NCI-H187 (cell line): ENCODE measurements around the gene TBXA2R.
"Not testable (repeated sequence)": the region's sequence is repeated elsewhere in the genome, so short reads cannot be mapped to it uniquely, and the experiment has no call there.

Experiments used
- DNase-seq, 2 experiments: peaks; one replicate each; lab custom pipeline; 2025; lab: John Stamatoyannopoulos, UW

Gene TBXA2R

GRCh38 chr19:3639479-3639878 lies 32.8 kb upstream of the TBXA2R start:
- no peak for DNase-seq

GRCh38 chr19:3638208-3639193 lies 31.8 kb upstream of the TBXA2R start:
- DNase-seq = no peak

- DNase-seq = no peak
Measured at GRCh38 chr19:3637621-3638020, 30.9 kb upstream of the TBXA2R start.

- DNase-seq = no peak
Measured at GRCh38 chr19:3636962-3637361, 30.3 kb upstream of the TBXA2R start.

GRCh38 chr19:3636506-3636905 lies 29.8 kb upstream of the TBXA2R start:
- DNase-seq = no peak

GRCh38 chr19:3634496-3635045 lies 27.9 kb upstream of the TBXA2R start:
- DNase-seq = no peak

GRCh38 chr19:3633559-3633988 lies 26.9 kb upstream of the TBXA2R start:
- DNase-seq = no peak

- DNase-seq = no peak
Measured at GRCh38 chr19:3632739-3633558, 26.3 kb upstream of the TBXA2R start.

- DNase-seq = no peak
Measured at GRCh38 chr19:3632098-3632497, 25.4 kb upstream of the TBXA2R start.

- no peak for DNase-seq
Measured at GRCh38 chr19:3631053-3631861, 24.6 kb upstream of the TBXA2R start.

- DNase-seq = not testable (repeated sequence)
Measured at GRCh38 chr19:3628766-3629165, 22.1 kb upstream of the TBXA2R start.

GRCh38 chr19:3627351-3627723 lies 20.7 kb upstream of the TBXA2R start:
- DNase-seq = no peak

GRCh38 chr19:3626473-3627350 lies 20.0 kb upstream of the TBXA2R start, which contains the start of gene CACTIN:
TSS of gene CACTIN (minus strand) at chr19:3626790. CDS start at chr19:3626762, 28 bp downstream.
- peak; percentile 97 to 99 for DNase-seq

- no peak for DNase-seq
Measured at GRCh38 chr19:3625996-3626472, 19.4 kb upstream of the TBXA2R start.

- DNase-seq = no peak
Measured at GRCh38 chr19:3623716-3624115, 17.0 kb upstream of the TBXA2R start.

- DNase-seq = no peak
Measured at GRCh38 chr19:3622224-3622623, 15.5 kb upstream of the TBXA2R start.

- DNase-seq = no peak
Measured at GRCh38 chr19:3621689-3622088, 15.0 kb upstream of the TBXA2R start.

- no peak for DNase-seq
Measured at GRCh38 chr19:3620817-3621547, 14.3 kb upstream of the TBXA2R start.

- DNase-seq = no peak
Measured at GRCh38 chr19:3620145-3620816, 13.6 kb upstream of the TBXA2R start.
